Stimulated activated CD4-positive, alpha-beta T cell treated with anti-CD3 and anti-CD28 coated beads, Interleukin-12 subunit alpha, Interleukin-12 subunit beta, amount 100 ng/mL, for 4 hours (primary cell): ENCODE results near the gene ADAMTSL5.
A peak's percentile ranks its signal among the peaks of the same experiment; 100 is the strongest.
"Not testable (repeated sequence)": the region's sequence is repeated elsewhere in the genome, so short reads cannot be mapped to it uniquely, and the experiment has no call there.

Experiments used
- DNase-seq: peaks from one replicate; pipeline ENCODE4 v3.0.0-alpha.2; 2020

The ADAMTSL5 gene

GRCh38 chr19:1528596-1529429 lies 16.0 kb upstream of the ADAMTSL5 start:
- DNase-seq = no peak

- no peak for DNase-seq
These were observed 15.0 kb upstream of the ADAMTSL5 start for GRCh38 chr19:1527650-1528309.

- DNase-seq = no peak
These were observed 14.3 kb upstream of the ADAMTSL5 start for GRCh38 chr19:1526979-1527649.

GRCh38 chr19:1526066-1526778 lies 13.4 kb upstream of the ADAMTSL5 start:
- DNase-seq = no peak

GRCh38 chr19:1525343-1525742 lies 12.5 kb upstream of the ADAMTSL5 start:
- no peak for DNase-seq

- no peak for DNase-seq
These were observed 12.1 kb upstream of the ADAMTSL5 start for GRCh38 chr19:1524972-1525325.

- no peak for DNase-seq
These were observed 11.6 kb upstream of the ADAMTSL5 start for GRCh38 chr19:1524287-1524971.

- DNase-seq = no peak
These were observed 10.8 kb upstream of the ADAMTSL5 start, which contains the start of gene PLK5 for GRCh38 chr19:1523412-1524286. PLK5 (plus strand) TSS chr19:1524077; CDS start chr19:1526997, 2,920 bp downstream.

- no peak for DNase-seq
These were observed 10.0 kb upstream of the ADAMTSL5 start for GRCh38 chr19:1522838-1523237.

- DNase-seq = no peak
These were observed 9.2 kb upstream of the ADAMTSL5 start for GRCh38 chr19:1522061-1522460.

- no peak for DNase-seq
These were observed 8.8 kb upstream of the ADAMTSL5 start for GRCh38 chr19:1521636-1522035.

GRCh38 chr19:1520203-1520780 lies 7.5 kb upstream of the ADAMTSL5 start:
- DNase-seq = no peak

- DNase-seq = not testable (repeated sequence)
These were observed 7.0 kb upstream of the ADAMTSL5 start for GRCh38 chr19:1519802-1520201.

GRCh38 chr19:1518471-1518870 lies 5.7 kb upstream of the ADAMTSL5 start:
- no peak for DNase-seq

- no peak for DNase-seq
These were observed 3.6 kb upstream of the ADAMTSL5 start for GRCh38 chr19:1516395-1516753.

GRCh38 chr19:1514986-1515721 lies 2.3 kb upstream of the ADAMTSL5 start:
- DNase-seq = no peak

- DNase-seq = no peak
These were observed 1.5 kb upstream of the ADAMTSL5 start for GRCh38 chr19:1514295-1514661.

- peak; percentile 65 for DNase-seq
These were observed 878 bp upstream of the ADAMTSL5 start for GRCh38 chr19:1513499-1514294.
